ENCODE results near the gene DDX1. TPM values are rescaled to one million over a fixed set of nuclear protein-coding genes. Genes with fewer than 3 reads are reported as not detected.

The DDX1 gene
- total RNA-seq, 2 experiments from 2014 or later: 136 to 137 TPM

- H3K27ac Mint-ChIP-seq: no peak overlapping the region
- H3K4me3 Mint-ChIP-seq: no peak overlapping the region
- H3K36me3 Mint-ChIP-seq: peaks cover 19% of the 10 kb centered on the region
- DNase-seq: no peak
- H3K4me1 Mint-ChIP-seq: peaks cover 5% of the 10 kb centered on the region
- H3K27me3 Mint-ChIP-seq: no peaks in the 10 kb centered on the region
- H3K9me3 Mint-ChIP-seq: no peaks in the 10 kb centered on the region
These were observed 43.3 kb downstream of the DDX1 start for GRCh38 chr2:15634846-15635490.

DNA sequence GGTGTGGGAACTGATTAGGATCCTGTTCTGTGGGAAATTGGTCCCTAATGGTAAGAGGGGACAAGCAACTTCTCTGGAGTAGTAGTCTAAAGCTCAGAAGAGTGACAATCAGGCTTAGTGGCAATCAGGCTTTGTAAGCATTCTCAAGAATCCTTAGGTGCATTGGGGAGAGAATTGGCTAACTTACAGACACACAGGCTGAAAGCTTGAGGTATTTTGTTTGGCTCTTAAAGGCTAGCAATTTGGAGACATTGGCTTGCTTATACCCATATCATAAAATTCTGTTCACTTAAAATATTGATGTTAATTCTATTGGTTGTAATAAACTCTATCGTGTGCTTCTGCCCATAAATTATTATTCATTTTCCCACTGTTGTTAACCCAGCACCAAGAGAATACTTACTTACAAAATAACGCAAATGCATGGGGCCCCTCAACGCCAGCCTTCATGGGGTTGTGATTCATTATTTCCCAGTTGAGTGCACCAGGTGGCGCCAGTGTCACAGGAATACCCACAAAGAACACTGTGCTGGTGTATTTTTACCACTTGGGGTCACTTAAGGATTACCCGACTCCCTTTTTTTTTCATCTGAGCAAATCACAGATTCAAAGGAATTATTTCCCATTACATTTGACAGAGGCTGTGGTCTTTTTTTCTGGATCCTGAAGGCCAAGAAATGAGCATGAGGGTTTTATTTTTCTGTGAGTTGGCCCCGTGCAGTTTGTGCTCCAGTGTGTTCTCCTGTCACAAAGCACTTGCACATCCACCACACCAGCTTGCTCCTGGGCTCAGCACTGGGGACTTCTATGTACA is 45.5 kb downstream of the DDX1 start:
- DNase-seq: peak; percentile 34
- H3K9me3 Mint-ChIP-seq: peaks cover 9% of the 10 kb centered on the region
- H3K4me3 Mint-ChIP-seq: no peak overlapping the region
- peaks cover 5% of the 10 kb centered on the region for H3K4me1 Mint-ChIP-seq
- no peak overlapping the region for H3K27ac Mint-ChIP-seq
- H3K27me3 Mint-ChIP-seq: no peaks in the 10 kb centered on the region
- H3K36me3 Mint-ChIP-seq: peaks cover 34% of the 10 kb centered on the region

GRCh38 chr2:15638720-15639119 is 47.1 kb downstream of the DDX1 start:
- H3K4me3 Mint-ChIP-seq: no peak overlapping the region
- peaks cover 35% of the 10 kb centered on the region for H3K36me3 Mint-ChIP-seq
- DNase-seq: no peak

DNA sequence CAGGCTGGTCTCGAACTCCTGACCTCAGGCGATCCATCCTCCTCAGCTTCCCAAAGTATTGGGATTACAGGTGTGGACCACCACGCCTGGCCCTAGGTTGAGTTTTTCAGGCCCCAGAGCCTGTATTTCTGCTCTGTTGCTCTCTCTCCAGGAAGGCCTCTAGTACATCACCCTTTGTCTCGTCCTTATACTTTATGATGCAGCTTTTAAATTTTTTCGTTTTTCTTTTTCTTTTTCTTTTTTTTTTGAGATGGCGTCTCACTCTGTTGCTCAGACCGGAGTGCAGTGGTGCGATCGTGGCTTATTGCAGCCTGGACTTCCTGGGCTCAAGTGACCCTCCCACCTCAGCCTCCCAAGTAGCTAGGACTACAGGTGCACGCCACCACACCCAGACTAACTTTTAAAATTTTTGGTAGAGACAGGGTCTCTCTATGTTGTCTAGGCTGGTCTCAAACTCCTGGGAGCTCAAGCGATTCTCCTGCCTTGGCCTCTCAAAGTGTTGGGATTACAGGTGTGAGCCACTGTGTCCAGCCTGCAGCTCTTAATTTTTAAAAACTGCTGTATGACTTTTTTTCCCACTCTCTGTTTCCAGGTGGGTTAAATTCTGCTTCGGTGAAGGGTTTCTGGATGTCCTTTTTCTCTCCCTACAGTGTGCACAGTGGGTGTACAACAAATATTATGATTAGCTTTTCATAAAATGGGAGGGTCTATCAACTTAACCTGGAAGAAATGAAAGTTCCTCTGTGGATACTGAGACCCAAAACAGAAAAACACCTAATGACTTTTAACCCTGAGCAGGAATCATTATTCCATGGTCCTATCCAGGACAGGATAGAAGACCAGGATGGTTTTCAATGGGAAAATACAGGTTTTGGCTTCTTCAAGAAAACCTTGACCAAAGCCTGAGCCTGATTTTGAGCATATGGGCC is 47.9 kb downstream of the DDX1 start:
- H3K27ac Mint-ChIP-seq: no peak overlapping the region
- H3K27me3 Mint-ChIP-seq: no peaks in the 10 kb centered on the region
- no peak for DNase-seq
- peaks cover 5% of the 10 kb centered on the region for H3K4me1 Mint-ChIP-seq
- H3K4me3 Mint-ChIP-seq: no peak overlapping the region
- H3K36me3 Mint-ChIP-seq: peaks cover 34% of the 10 kb centered on the region
- peaks cover 9% of the 10 kb centered on the region for H3K9me3 Mint-ChIP-seq

More at GRCh38 chr2:15638720-15639119, 47.1 kb downstream of the DDX1 start:
- Mint-ChIP-seq H3K9me3 (peaks cover 9% of the 10 kb centered on the region), H3K4me1 (peaks cover 5% of the 10 kb centered on the region), H3K27ac (no peak overlapping the region), H3K27me3 (no peaks in the 10 kb centered on the region)

DNA sequence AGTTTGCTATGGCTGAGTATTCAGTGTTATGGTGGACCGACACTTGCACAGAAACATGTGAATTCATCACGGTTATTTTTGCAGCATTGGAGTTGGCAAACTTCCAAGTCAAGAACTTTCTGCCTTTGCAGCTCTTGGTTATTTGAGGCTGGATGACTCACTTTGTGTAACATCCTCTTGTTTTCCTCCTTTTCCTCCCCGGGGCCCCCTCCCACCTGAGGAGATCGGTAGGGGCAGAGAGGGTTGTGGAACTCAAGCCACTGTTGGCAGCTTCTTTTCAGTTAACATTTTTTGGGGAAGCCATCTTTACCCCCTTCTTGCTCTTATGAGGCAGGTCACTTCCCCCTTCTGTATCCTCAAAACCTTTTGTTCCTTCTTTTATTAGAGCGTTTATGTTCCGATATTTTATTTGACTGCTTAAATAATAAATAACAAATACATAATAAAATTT is 48.6 kb downstream of the DDX1 start:
- peaks cover 5% of the 10 kb centered on the region for H3K4me1 Mint-ChIP-seq
- H3K27me3 Mint-ChIP-seq: no peaks in the 10 kb centered on the region
- peaks cover 9% of the 10 kb centered on the region for H3K9me3 Mint-ChIP-seq
- H3K4me3 Mint-ChIP-seq: no peak overlapping the region
- no peak for DNase-seq
- peaks cover 32% of the 10 kb centered on the region for H3K36me3 Mint-ChIP-seq
- no peak overlapping the region for H3K27ac Mint-ChIP-seq

- Mint-ChIP-seq H3K4me3 (no peak overlapping the region), H3K4me1 (peaks cover 5% of the 10 kb centered on the region), H3K27me3 (no peaks in the 10 kb centered on the region), H3K27ac (no peak overlapping the region), H3K36me3 (peaks cover 32% of the 10 kb centered on the region), H3K9me3 (peaks cover 9% of the 10 kb centered on the region)
- DNase-seq: no peak
These were observed 49.1 kb downstream of the DDX1 start for GRCh38 chr2:15640784-15641183.

- H3K4me1 Mint-ChIP-seq: peaks cover 5% of the 10 kb centered on the region
- DNase-seq: no peak
- peaks cover 9% of the 10 kb centered on the region for H3K9me3 Mint-ChIP-seq
- H3K27me3 Mint-ChIP-seq: no peaks in the 10 kb centered on the region
- H3K4me3 Mint-ChIP-seq: no peak overlapping the region
- H3K27ac Mint-ChIP-seq: no peak overlapping the region
- H3K36me3 Mint-ChIP-seq: peaks cover 32% of the 10 kb centered on the region
These were observed 49.9 kb downstream of the DDX1 start for GRCh38 chr2:15641530-15641982.

DNA sequence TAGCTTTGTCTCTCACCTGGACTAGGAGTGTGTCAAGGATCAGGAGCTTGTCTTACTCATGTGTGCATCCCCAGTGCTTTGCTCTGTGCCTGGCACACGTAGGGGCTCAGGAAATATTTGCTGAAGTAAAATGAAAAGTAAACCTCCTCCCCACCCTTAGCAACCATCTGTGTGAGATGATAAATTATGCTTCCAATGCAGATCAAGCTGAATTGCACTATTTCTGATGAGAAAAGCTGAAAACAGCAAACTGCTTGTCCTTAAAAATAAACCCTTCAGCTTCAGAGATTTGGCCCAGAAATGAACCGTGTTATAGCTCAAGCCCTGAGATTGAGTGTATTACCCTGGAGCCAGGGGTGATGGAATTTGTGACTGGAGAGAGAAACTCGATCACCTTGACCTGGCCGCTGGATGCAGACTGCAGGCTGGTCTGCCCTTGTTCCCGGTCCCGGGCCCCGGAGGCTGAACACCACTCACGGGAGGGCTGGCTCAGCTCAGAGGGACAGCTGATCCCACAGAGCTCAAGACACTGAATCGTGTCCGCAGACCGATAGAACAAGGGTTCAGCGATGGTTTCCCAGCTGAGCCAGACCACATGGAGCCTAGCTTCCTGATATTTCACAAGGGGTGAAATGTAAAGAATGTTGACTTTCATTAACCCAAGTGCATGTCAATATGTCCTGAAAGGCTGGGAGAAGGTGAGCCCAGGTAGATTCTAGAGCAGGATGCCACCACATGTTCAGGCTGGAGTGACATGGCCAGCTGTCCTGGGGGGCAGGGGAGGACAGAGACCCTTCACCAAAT is 50.5 kb downstream of the DDX1 start:
- Mint-ChIP-seq H3K27me3 (no peaks in the 10 kb centered on the region), H3K36me3 (peaks cover 32% of the 10 kb centered on the region), H3K4me3 (no peak overlapping the region), H3K9me3 (peaks cover 9% of the 10 kb centered on the region), H3K4me1 (peaks cover 4% of the 10 kb centered on the region), H3K27ac (no peak overlapping the region)
- DNase-seq: no peak

- H3K27ac Mint-ChIP-seq: no peak overlapping the region
These were observed 51.3 kb downstream of the DDX1 start for GRCh38 chr2:15642815-15643500.

DNA sequence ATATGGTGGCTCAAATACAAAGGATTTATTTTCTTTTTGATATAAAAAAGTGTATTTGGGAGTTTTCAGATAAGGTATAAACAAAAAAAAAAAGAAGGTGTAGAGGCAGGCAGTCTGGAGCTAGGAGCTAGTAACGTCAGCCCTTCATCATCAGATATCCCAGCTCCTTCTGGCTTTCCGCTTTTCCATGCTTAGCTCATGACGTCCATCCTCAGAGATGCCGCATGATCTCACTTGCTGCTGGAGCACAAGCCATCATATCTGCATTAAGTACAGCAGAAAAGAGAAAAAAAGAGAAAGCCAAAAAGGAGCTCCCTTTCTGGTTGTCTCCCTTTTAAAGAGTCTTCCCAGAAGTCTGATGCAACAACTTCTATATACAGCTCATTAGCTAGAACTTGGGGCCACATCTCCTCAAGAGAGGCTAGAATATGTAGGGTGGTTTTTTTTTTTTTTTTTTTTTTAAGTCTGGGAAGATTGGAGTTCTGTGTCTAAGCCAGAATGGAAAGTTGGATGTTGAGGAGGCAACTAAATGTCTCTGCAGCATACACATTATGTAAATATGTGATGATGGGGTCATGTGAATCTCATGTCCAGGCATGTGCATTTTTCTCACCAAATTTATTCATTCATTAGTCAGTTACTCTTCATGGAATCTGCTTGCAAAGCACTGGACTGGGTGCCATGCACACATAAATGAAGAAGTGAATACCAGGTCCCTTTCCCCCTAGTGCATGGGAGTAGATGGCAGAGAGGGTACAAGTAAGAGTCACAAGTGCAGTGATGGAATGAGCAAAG is 52.3 kb downstream of the DDX1 start:
- no peak for DNase-seq
- no peak overlapping the region for H3K4me3 Mint-ChIP-seq
- H3K27ac Mint-ChIP-seq: no peak overlapping the region
- H3K27me3 Mint-ChIP-seq: no peaks in the 10 kb centered on the region
- peaks cover 9% of the 10 kb centered on the region for H3K9me3 Mint-ChIP-seq
- H3K4me1 Mint-ChIP-seq: peaks cover 1% of the 10 kb centered on the region
- peaks cover 26% of the 10 kb centered on the region for H3K36me3 Mint-ChIP-seq

More at GRCh38 chr2:15642815-15643500, 51.3 kb downstream of the DDX1 start:
- Mint-ChIP-seq H3K9me3 (peaks cover 9% of the 10 kb centered on the region), H3K27me3 (no peaks in the 10 kb centered on the region), H3K36me3 (peaks cover 30% of the 10 kb centered on the region), H3K4me3 (no peak overlapping the region), H3K4me1 (peaks cover 1% of the 10 kb centered on the region)
- no peak for DNase-seq

- no peak for DNase-seq
- Mint-ChIP-seq H3K4me3 (no peak overlapping the region), H3K4me1 (no peaks in the 10 kb centered on the region), H3K9me3 (peaks cover 9% of the 10 kb centered on the region), H3K36me3 (peaks cover 15% of the 10 kb centered on the region), H3K27ac (no peak overlapping the region), H3K27me3 (no peaks in the 10 kb centered on the region)
These were observed 53.6 kb downstream of the DDX1 start for GRCh38 chr2:15645300-15645699.

- H3K27me3 Mint-ChIP-seq: no peaks in the 10 kb centered on the region
- peaks cover 7% of the 10 kb centered on the region for H3K9me3 Mint-ChIP-seq
- H3K4me1 Mint-ChIP-seq: no peaks in the 10 kb centered on the region
- H3K36me3 Mint-ChIP-seq: peaks cover 12% of the 10 kb centered on the region
- H3K27ac Mint-ChIP-seq: no peak overlapping the region
- no peak for DNase-seq
- no peak overlapping the region for H3K4me3 Mint-ChIP-seq
These were observed 54.2 kb downstream of the DDX1 start for GRCh38 chr2:15645720-15646385.

- Mint-ChIP-seq H3K4me1 (no peaks in the 10 kb centered on the region), H3K27me3 (no peaks in the 10 kb centered on the region), H3K4me3 (no peak overlapping the region), H3K36me3 (peaks cover 4% of the 10 kb centered on the region), H3K27ac (no peak overlapping the region), H3K9me3 (no peaks in the 10 kb centered on the region)
- DNase-seq: no peak
These were observed 55.0 kb downstream of the DDX1 start for GRCh38 chr2:15646661-15647060.
